ENCODE data around the gene SLC16A9. TPM values are rescaled to one million over a fixed set of nuclear protein-coding genes. Genes with fewer than 3 reads are reported as not detected.

SLC16A9 gene
- polyA plus RNA-seq, 1 of the 3 experiments (the other 2 are of a cell fraction), result 4.7 TPM

DNA sequence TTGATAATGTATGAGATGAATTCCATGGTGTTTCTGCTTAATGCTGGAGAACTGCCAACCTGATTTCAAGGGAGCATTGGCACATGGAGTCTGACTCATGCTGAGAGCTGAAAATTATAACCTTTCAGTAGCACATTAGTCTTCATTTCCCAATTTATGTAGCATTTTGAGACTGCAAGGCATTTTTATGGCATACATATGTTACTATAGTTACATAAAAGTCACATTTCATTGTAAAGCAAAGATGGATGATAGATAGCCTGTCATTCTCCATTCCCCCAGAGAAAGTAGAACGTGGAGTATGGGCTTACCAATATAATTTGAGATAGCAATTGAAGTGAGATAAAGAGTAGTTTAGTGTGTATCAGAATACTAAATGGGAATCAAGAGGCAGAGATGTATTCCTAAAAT lies 103.1 kb downstream of the SLC16A9 start (continued):
- TF ChIP-seq, protein P1, sequence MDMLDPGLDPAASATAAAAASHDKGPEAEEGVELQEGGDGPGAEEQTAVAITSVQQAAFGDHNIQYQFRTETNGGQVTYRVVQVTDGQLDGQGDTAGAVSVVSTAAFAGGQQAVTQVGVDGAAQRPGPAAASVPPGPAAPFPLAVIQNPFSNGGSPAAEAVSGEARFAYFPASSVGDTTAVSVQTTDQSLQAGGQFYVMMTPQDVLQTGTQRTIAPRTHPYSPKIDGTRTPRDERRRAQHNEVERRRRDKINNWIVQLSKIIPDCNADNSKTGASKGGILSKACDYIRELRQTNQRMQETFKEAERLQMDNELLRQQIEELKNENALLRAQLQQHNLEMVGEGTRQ (IDR thresholded peaks at IDR 0.05; ENCODE audit: borderline replicate concordance, low read depth, low read length), result no peak
- TF ChIP-seq, protein P2, sequence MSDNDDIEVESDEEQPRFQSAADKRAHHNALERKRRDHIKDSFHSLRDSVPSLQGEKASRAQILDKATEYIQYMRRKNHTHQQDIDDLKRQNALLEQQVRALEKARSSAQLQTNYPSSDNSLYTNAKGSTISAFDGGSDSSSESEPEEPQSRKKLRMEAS (IDR thresholded peaks at IDR 0.05; ENCODE audit: low read depth), result peak; percentile 60; the same call in 1 of the 2 replicates
- peak; percentile 88 for TF ChIP-seq GATA2 (CRISPR knock-in tag; IDR thresholded peaks at IDR 0.05)
- TF ChIP-seq NRF1 (IDR thresholded peaks at IDR 0.05; ENCODE audit: low read depth, low read length), result no peak
- TF ChIP-seq RFX5 (IDR thresholded peaks at IDR 0.05; ENCODE audit: low read length), result no peak
- peak; percentile 83 for TF ChIP-seq TCF12 (IDR thresholded peaks at IDR 0.05)
- no peak for TF ChIP-seq ELF1 (IDR thresholded peaks at IDR 0.05)
- TF ChIP-seq SMC3 (IDR thresholded peaks at IDR 0.05; ENCODE audit: low read depth, low read length), result no peak
- TF ChIP-seq, protein P3, sequence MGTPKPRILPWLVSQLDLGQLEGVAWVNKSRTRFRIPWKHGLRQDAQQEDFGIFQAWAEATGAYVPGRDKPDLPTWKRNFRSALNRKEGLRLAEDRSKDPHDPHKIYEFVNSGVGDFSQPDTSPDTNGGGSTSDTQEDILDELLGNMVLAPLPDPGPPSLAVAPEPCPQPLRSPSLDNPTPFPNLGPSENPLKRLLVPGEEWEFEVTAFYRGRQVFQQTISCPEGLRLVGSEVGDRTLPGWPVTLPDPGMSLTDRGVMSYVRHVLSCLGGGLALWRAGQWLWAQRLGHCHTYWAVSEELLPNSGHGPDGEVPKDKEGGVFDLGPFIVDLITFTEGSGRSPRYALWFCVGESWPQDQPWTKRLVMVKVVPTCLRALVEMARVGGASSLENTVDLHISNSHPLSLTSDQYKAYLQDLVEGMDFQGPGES (IDR thresholded peaks at IDR 0.05; ENCODE audit: low read depth, low read length), result no peak
- TF ChIP-seq, protein P4, sequence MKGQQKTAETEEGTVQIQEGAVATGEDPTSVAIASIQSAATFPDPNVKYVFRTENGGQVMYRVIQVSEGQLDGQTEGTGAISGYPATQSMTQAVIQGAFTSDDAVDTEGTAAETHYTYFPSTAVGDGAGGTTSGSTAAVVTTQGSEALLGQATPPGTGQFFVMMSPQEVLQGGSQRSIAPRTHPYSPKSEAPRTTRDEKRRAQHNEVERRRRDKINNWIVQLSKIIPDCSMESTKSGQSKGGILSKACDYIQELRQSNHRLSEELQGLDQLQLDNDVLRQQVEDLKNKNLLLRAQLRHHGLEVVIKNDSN (IDR thresholded peaks at IDR 0.05; ENCODE audit: borderline replicate concordance, low read depth), result no peak
- TF ChIP-seq TAF1 (IDR thresholded peaks at IDR 0.05; ENCODE audit: borderline replicate concordance, low read depth, low read length), result no peak
- peak; percentile 29; the same call in 1 of the 2 replicates for TF ChIP-seq RAD21 (IDR thresholded peaks at IDR 0.05; ENCODE audit: low read length)
- no peak for TF ChIP-seq YY1 (IDR thresholded peaks at IDR 0.05; ENCODE audit: low read depth)
- peak; percentile 88; the same call in 1 of the 2 replicates for TF ChIP-seq RCOR1 (IDR thresholded peaks at IDR 0.05; ENCODE audit: low read length)
- TF ChIP-seq JUND (IDR thresholded peaks at IDR 0.05), result peak; percentile 65
- TF ChIP-seq MXI1 (IDR thresholded peaks at IDR 0.05; ENCODE audit: low read depth, low read length), result peak; percentile 87; the same call in 1 of the 2 replicates
- peak; percentile 83 for TF ChIP-seq NFIC (IDR thresholded peaks at IDR 0.05; ENCODE audit: borderline replicate concordance)

DNA sequence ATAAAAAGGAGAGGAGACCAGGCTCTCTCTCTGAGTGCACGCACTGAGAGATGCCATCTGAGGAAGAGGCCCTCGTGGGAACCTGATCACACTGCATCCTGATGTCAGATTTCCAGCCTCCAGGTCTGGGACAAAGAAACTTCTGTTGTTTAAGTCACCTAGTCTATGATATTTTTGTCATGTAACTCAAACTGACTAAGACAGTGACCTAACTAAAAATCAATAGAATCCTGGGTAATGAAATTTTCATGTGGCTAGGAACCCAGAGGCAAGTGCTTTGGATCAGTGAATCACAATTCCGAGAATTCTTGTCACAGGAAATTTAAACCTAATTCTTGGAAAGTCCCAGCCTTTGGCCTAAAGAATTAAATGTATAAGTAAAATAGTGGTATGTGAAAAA lies 107.7 kb downstream of the SLC16A9 start:
- 33% methylated on average over 2 of the region's 3 CpGs for WGBS (ENCODE audit: low lambda C conversion rate)
- no peak overlapping the region for H3K4me3 ChIP-seq (ENCODE audit: low read depth in 2 of 2, low read length in 1 of 2)
- no peak overlapping the region for H2AFZ ChIP-seq (ENCODE audit: low read depth)
- H4K20me1 ChIP-seq (ENCODE audit: insufficient read depth), result no peaks in the 10 kb centered on the region; the same call in 1 of the 2 replicates
- H3K9me2 ChIP-seq, result no peaks in the 10 kb centered on the region
- no peak overlapping the region for H3K27ac ChIP-seq (ENCODE audit: low read depth in 2 of 2, low read length in 1 of 2)
- H3K36me3 ChIP-seq (replicated peaks in 1 of 2; ENCODE audit: control insufficient read depth in 1 of 2, insufficient read depth in 2 of 2, low read length in 1 of 2), result no peaks in the 10 kb centered on the region
- CTCF ChIA-PET, result interaction anchor here (2.8 kb wide), 1 partner anchor 22 kb away, joined by 9 read pairs; no protein-coding TSS in a partner anchor
- H3K9me3 ChIP-seq, result no peaks in the 10 kb centered on the region
- peaks cover 8 to 9% of the 10 kb centered on the region in 2 experiments for H3K4me1 ChIP-seq (ENCODE audit: control insufficient read depth in 1 of 2, insufficient read depth in 2 of 2, low read depth in 1 of 2, low read length in 1 of 2)
- H3K79me2 ChIP-seq (ENCODE audit: insufficient read depth), result no peaks in the 10 kb centered on the region
- DNase-seq, result no peak
- TF ChIP-seq, protein P5, sequence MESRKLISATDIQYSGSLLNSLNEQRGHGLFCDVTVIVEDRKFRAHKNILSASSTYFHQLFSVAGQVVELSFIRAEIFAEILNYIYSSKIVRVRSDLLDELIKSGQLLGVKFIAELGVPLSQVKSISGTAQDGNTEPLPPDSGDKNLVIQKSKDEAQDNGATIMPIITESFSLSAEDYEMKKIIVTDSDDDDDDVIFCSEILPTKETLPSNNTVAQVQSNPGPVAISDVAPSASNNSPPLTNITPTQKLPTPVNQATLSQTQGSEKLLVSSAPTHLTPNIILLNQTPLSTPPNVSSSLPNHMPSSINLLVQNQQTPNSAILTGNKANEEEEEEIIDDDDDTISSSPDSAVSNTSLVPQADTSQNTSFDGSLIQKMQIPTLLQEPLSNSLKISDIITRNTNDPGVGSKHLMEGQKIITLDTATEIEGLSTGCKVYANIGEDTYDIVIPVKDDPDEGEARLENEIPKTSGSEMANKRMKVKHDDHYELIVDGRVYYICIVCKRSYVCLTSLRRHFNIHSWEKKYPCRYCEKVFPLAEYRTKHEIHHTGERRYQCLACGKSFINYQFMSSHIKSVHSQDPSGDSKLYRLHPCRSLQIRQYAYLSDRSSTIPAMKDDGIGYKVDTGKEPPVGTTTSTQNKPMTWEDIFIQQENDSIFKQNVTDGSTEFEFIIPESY (IDR thresholded peaks at IDR 0.05; ENCODE audit: borderline replicate concordance, low read depth), result no peak
- TF ChIP-seq, protein P6, sequence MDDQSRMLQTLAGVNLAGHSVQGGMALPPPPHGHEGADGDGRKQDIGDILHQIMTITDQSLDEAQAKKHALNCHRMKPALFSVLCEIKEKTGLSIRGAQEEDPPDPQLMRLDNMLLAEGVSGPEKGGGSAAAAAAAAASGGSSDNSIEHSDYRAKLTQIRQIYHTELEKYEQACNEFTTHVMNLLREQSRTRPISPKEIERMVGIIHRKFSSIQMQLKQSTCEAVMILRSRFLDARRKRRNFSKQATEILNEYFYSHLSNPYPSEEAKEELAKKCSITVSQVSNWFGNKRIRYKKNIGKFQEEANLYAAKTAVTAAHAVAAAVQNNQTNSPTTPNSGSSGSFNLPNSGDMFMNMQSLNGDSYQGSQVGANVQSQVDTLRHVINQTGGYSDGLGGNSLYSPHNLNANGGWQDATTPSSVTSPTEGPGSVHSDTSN (IDR thresholded peaks at IDR 0.05), result no peak
- no peak for TF ChIP-seq SMC3 (IDR thresholded peaks at IDR 0.05; ENCODE audit: low read depth, low read length)
- TF ChIP-seq, protein P4 (IDR thresholded peaks at IDR 0.05; ENCODE audit: borderline replicate concordance, low read depth), result no peak
- TF ChIP-seq NRF1 (IDR thresholded peaks at IDR 0.05; ENCODE audit: low read depth, low read length), result no peak
- H3K4me2 ChIP-seq, result no peak overlapping the region
- no peak overlapping the region for H3K9ac ChIP-seq
- H3K27me3 ChIP-seq (ENCODE audit: insufficient read depth), result no peaks in the 10 kb centered on the region
- no peaks in the 10 kb centered on the region for H3F3A ChIP-seq (replicated peaks; ENCODE audit: insufficient read depth)
- POLR2A ChIA-PET, result no interaction called here
